ENCODE measurements around the gene KIF26B.

KIF26B gene

DNA sequence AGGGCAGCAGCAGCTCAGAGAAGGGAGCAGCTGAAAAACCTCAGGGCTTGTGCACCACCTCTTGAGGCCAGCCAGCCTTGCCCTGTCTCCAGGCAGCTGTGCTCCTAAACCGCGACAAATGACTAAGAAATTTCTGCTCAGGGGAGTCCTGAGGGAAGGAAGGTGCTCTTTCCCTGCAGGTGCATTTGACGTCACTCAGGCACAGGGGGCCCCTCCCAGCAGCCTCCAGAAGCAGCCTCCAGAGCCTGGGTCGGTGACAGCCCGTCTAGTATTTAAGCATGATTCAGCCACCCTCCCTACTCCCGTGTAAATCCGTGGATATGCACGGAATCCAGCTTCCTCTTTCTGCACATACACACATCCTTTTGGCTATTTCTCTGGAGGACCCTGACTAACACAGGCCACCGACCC, 560.5 kb downstream of the KIF26B start:
- Histone ChIP-seq H3K79me2 (ENCODE audit: insufficient read depth, low read length) (no peaks in the 10 kb centered on the region), H3K9me3 (ENCODE audit: insufficient read depth, low read length) (no peaks in the 10 kb centered on the region), H3K4me3 (ENCODE audit: insufficient read depth, low read length, poor library complexity, severe bottlenecking) (no peak overlapping the region), H2AFZ (ENCODE audit: low read depth, low read length, severe bottlenecking) (no peak overlapping the region), H3K27ac (ENCODE audit: low read depth, low read length) (no peak overlapping the region), H3K27me3 (ENCODE audit: low read length) (no peaks in the 10 kb centered on the region), H3K9me2 (replicated peaks; ENCODE audit: insufficient read depth, low read length) (no peaks in the 10 kb centered on the region), H3K9ac (ENCODE audit: low read length) (no peak overlapping the region), H4K20me1 (ENCODE audit: low read depth, low read length) (no peaks in the 10 kb centered on the region), H3K4me2 (ENCODE audit: low read depth, low read length, poor library complexity, severe bottlenecking) (no peak overlapping the region), H3K36me3 (ENCODE audit: low read length) (no peaks in the 10 kb centered on the region), H3F3A (ENCODE audit: insufficient read depth) (no peaks in the 10 kb centered on the region)
- TF ChIP-seq EZH2phosphoT487 (conservative IDR thresholded peaks at IDR 0.05; ENCODE audit: low read length) = no peak

DNA sequence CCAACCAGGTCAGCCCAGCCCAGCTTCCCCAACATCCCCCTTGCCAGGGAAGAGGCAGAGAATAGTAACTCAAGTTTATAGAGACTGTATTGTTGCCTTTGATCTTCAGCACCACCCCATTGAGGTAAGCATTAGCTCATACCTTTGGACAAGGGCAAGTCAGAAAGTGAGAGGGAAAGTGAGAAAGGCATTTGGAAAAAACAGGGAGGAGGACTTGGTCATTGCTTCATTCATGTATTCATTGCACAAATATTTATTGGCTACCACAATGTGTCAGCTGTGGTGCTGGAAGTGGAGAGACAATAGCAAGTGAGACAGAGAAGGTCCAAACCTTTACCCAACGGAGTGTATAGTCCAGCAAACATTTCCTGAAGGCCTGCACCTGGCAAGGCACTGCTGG, 561.2 kb downstream of the KIF26B start:
- H4K20me1 ChIP-seq (ENCODE audit: low read depth, low read length) = no peaks in the 10 kb centered on the region
- no peak overlapping the region for H3K4me2 ChIP-seq (ENCODE audit: low read depth, low read length, poor library complexity, severe bottlenecking)
- H2AFZ ChIP-seq (ENCODE audit: low read depth, low read length, severe bottlenecking) = no peak overlapping the region
- no peaks in the 10 kb centered on the region for H3K79me2 ChIP-seq (ENCODE audit: insufficient read depth, low read length)
- no peak overlapping the region for H3K27ac ChIP-seq (ENCODE audit: low read depth, low read length)
- TF ChIP-seq, protein P1, sequence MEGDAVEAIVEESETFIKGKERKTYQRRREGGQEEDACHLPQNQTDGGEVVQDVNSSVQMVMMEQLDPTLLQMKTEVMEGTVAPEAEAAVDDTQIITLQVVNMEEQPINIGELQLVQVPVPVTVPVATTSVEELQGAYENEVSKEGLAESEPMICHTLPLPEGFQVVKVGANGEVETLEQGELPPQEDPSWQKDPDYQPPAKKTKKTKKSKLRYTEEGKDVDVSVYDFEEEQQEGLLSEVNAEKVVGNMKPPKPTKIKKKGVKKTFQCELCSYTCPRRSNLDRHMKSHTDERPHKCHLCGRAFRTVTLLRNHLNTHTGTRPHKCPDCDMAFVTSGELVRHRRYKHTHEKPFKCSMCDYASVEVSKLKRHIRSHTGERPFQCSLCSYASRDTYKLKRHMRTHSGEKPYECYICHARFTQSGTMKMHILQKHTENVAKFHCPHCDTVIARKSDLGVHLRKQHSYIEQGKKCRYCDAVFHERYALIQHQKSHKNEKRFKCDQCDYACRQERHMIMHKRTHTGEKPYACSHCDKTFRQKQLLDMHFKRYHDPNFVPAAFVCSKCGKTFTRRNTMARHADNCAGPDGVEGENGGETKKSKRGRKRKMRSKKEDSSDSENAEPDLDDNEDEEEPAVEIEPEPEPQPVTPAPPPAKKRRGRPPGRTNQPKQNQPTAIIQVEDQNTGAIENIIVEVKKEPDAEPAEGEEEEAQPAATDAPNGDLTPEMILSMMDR (IDR thresholded peaks at IDR 0.05; ENCODE audit: insufficient read depth, low read length, poor library complexity, severe bottlenecking) = no peak
- no peak for TF ChIP-seq EZH2phosphoT487 (conservative IDR thresholded peaks at IDR 0.05; ENCODE audit: low read length)
- H3F3A ChIP-seq (ENCODE audit: insufficient read depth) = no peaks in the 10 kb centered on the region
- H3K9me3 ChIP-seq (ENCODE audit: insufficient read depth, low read length) = no peaks in the 10 kb centered on the region
- no peak overlapping the region for H3K4me3 ChIP-seq (ENCODE audit: insufficient read depth, low read length, poor library complexity, severe bottlenecking)
- H3K9ac ChIP-seq (ENCODE audit: low read length) = no peak overlapping the region
- H3K9me2 ChIP-seq (replicated peaks; ENCODE audit: insufficient read depth, low read length) = no peaks in the 10 kb centered on the region
- no peaks in the 10 kb centered on the region for H3K36me3 ChIP-seq (ENCODE audit: low read length)
- no peaks in the 10 kb centered on the region for H3K27me3 ChIP-seq (ENCODE audit: low read length)

DNA sequence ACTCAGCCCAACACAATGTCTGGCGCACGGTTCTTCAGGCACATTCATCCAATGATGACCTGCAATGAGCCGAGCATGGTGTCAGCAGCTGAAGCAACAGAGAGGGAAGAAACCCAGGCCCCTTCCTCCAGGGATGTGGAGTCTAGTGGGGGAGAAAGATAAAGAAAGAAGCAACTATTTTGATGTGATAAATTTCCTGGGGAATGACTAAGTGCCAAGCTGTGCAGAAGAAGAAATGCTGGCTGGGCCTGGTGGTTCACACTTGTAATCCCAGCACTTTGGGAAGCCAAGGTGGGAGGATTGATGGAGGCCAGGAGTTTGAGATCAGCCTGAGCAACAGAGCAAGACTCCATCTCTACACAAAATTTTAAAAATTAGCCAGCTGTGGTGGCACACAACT, 561.8 kb downstream of the KIF26B start:
- no peaks in the 10 kb centered on the region for H3K36me3 ChIP-seq (ENCODE audit: low read length)
- H3K9me3 ChIP-seq (ENCODE audit: insufficient read depth, low read length) = no peaks in the 10 kb centered on the region
- H3K9me2 ChIP-seq (replicated peaks; ENCODE audit: insufficient read depth, low read length) = no peaks in the 10 kb centered on the region
- no peaks in the 10 kb centered on the region for H4K20me1 ChIP-seq (ENCODE audit: low read depth, low read length)
- no peaks in the 10 kb centered on the region for H3K27me3 ChIP-seq (ENCODE audit: low read length)
- no peak overlapping the region for H3K27ac ChIP-seq (ENCODE audit: low read depth, low read length)
- TF ChIP-seq, protein P1 (IDR thresholded peaks at IDR 0.05; ENCODE audit: insufficient read depth, low read length, poor library complexity, severe bottlenecking) = no peak
- no peak for TF ChIP-seq EZH2phosphoT487 (conservative IDR thresholded peaks at IDR 0.05; ENCODE audit: low read length)
- no peaks in the 10 kb centered on the region for H3K79me2 ChIP-seq (ENCODE audit: insufficient read depth, low read length)
- H3K4me3 ChIP-seq (ENCODE audit: insufficient read depth, low read length, poor library complexity, severe bottlenecking) = no peak overlapping the region
- no peak overlapping the region for H3K4me2 ChIP-seq (ENCODE audit: low read depth, low read length, poor library complexity, severe bottlenecking)
- no peaks in the 10 kb centered on the region for H3F3A ChIP-seq (ENCODE audit: insufficient read depth)
- no peak overlapping the region for H2AFZ ChIP-seq (ENCODE audit: low read depth, low read length, severe bottlenecking)
- H3K9ac ChIP-seq (ENCODE audit: low read length) = no peak overlapping the region

DNA sequence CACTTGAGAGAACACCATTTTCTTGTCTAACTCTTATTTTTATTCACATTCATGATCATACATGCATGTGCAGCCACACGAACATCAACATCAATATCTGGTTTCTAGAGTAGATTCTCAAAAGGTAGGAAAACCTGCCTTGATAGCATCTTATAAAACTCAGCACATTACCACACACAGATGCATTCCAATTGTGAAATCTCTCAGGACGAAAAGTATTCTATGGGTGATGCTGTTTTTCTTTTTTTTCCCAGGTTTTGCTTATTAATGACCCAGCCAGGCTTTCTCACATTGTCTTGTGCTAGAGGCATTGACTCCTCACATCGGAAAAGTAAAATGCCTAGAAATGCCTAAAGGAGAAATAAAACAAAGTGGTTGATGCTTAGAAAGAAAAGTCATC, 562.8 kb downstream of the KIF26B start:
- H3K9me3 ChIP-seq (ENCODE audit: insufficient read depth, low read length) = no peaks in the 10 kb centered on the region
- no peaks in the 10 kb centered on the region for H3K27me3 ChIP-seq (ENCODE audit: low read length)
- H3K79me2 ChIP-seq (ENCODE audit: insufficient read depth, low read length) = no peaks in the 10 kb centered on the region
- no peaks in the 10 kb centered on the region for H3K36me3 ChIP-seq (ENCODE audit: low read length)
- no peaks in the 10 kb centered on the region for H4K20me1 ChIP-seq (ENCODE audit: low read depth, low read length)
- H3K9ac ChIP-seq (ENCODE audit: low read length) = no peak overlapping the region
- no peak overlapping the region for H3K4me3 ChIP-seq (ENCODE audit: insufficient read depth, low read length, poor library complexity, severe bottlenecking)
- no peak overlapping the region for H2AFZ ChIP-seq (ENCODE audit: low read depth, low read length, severe bottlenecking)
- H3K9me2 ChIP-seq (replicated peaks; ENCODE audit: insufficient read depth, low read length) = no peaks in the 10 kb centered on the region
- H3F3A ChIP-seq (ENCODE audit: insufficient read depth) = no peaks in the 10 kb centered on the region
- H3K27ac ChIP-seq (ENCODE audit: low read depth, low read length) = no peak overlapping the region
- H3K4me2 ChIP-seq (ENCODE audit: low read depth, low read length, poor library complexity, severe bottlenecking) = no peak overlapping the region
- TF ChIP-seq, protein P1 (IDR thresholded peaks at IDR 0.05; ENCODE audit: insufficient read depth, low read length, poor library complexity, severe bottlenecking) = no peak
- no peak for TF ChIP-seq EZH2phosphoT487 (conservative IDR thresholded peaks at IDR 0.05; ENCODE audit: low read length)

Measured in SU-DHL-6 (cell line).